ENCODE measurements around the gene RBMS1. TPM values are rescaled to one million over a fixed set of nuclear protein-coding genes. Genes with fewer than 3 reads are reported as not detected.

RBMS1 gene
- polyA plus RNA-seq, 1 donor from 2014 or later: 8.4 TPM

DNA sequence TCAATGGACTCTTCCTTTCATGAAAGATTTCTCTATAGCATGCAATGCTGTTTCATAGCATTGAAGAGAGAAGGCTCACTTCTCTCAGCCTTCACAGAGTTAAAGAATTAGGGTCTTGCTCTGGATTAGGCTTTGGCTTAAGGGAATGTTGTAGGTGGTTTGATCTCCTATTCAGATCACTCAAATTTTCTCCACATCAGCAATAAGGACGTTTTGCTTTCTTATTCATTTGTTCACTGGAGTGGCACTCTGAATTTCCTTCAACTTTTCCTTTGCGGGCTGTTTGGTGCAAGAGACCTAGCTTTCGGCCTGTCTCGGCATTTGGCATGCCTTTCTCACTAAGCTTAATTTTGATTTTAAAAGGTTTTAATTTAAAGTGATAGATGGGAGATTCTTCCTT lies 131.6 kb downstream of the RBMS1 start:
- H2AFZ ChIP-seq (ENCODE audit: low read depth, low read length): no peak overlapping the region
- no peaks in the 10 kb centered on the region for H3K79me2 ChIP-seq (replicated peaks; ENCODE audit: insufficient read depth, low read length)
- H3K36me3 ChIP-seq (ENCODE audit: insufficient read depth, low read length): no peaks in the 10 kb centered on the region
- no peaks in the 10 kb centered on the region for H4K20me1 ChIP-seq (ENCODE audit: insufficient read depth)
- no peaks in the 10 kb centered on the region for H3K9me2 ChIP-seq (ENCODE audit: insufficient read depth, low read length)
- H3K9me3 ChIP-seq (ENCODE audit: low read length): no peaks in the 10 kb centered on the region
- H3K4me3 ChIP-seq (ENCODE audit: low read length): no peak overlapping the region
- no peak overlapping the region for H3K27ac ChIP-seq (ENCODE audit: low read length)
- H3K9ac ChIP-seq (ENCODE audit: low read length): no peak overlapping the region
- TF ChIP-seq SMC3 (conservative IDR thresholded peaks at IDR 0.05; ENCODE audit: poor library complexity): no peak
- TF ChIP-seq RAD21 (conservative IDR thresholded peaks at IDR 0.05): no peak
- TF ChIP-seq, protein P1, sequence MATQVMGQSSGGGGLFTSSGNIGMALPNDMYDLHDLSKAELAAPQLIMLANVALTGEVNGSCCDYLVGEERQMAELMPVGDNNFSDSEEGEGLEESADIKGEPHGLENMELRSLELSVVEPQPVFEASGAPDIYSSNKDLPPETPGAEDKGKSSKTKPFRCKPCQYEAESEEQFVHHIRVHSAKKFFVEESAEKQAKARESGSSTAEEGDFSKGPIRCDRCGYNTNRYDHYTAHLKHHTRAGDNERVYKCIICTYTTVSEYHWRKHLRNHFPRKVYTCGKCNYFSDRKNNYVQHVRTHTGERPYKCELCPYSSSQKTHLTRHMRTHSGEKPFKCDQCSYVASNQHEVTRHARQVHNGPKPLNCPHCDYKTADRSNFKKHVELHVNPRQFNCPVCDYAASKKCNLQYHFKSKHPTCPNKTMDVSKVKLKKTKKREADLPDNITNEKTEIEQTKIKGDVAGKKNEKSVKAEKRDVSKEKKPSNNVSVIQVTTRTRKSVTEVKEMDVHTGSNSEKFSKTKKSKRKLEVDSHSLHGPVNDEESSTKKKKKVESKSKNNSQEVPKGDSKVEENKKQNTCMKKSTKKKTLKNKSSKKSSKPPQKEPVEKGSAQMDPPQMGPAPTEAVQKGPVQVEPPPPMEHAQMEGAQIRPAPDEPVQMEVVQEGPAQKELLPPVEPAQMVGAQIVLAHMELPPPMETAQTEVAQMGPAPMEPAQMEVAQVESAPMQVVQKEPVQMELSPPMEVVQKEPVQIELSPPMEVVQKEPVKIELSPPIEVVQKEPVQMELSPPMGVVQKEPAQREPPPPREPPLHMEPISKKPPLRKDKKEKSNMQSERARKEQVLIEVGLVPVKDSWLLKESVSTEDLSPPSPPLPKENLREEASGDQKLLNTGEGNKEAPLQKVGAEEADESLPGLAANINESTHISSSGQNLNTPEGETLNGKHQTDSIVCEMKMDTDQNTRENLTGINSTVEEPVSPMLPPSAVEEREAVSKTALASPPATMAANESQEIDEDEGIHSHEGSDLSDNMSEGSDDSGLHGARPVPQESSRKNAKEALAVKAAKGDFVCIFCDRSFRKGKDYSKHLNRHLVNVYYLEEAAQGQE (IDR thresholded peaks at IDR 0.05; ENCODE audit: borderline replicate concordance): no peak
- no peak for TF ChIP-seq EZH2 (IDR thresholded peaks at IDR 0.05; ENCODE audit: borderline replicate concordance, insufficient read depth, low read length, poor library complexity, severe bottlenecking)
- no peak for TF ChIP-seq CTCF (IDR thresholded peaks at IDR 0.05; ENCODE audit: poor library complexity, severe bottlenecking)
- no peak for TF ChIP-seq MXI1 (conservative IDR thresholded peaks at IDR 0.05; ENCODE audit: poor library complexity, severe bottlenecking)
- no peak for TF ChIP-seq TAF1 (IDR thresholded peaks at IDR 0.05; ENCODE audit: low read depth)
- H3F3A ChIP-seq (ENCODE audit: insufficient read depth, low read length, poor library complexity, severe bottlenecking): no peaks in the 10 kb centered on the region
- H3K27me3 ChIP-seq (ENCODE audit: insufficient read depth, low read depth, low read length): no peaks in the 10 kb centered on the region
- H3K4me2 ChIP-seq (ENCODE audit: low read length): no peak overlapping the region

GRCh38 chr2:160360089-160360757 lies 133.4 kb downstream of the RBMS1 start:
- Histone ChIP-seq H3K4me3 (ENCODE audit: low read length) (no peak overlapping the region), H3K79me2 (replicated peaks; ENCODE audit: insufficient read depth, low read length) (no peaks in the 10 kb centered on the region), H3K4me2 (ENCODE audit: low read length) (no peak overlapping the region), H3K9ac (ENCODE audit: low read length) (no peak overlapping the region), H4K20me1 (ENCODE audit: insufficient read depth) (no peaks in the 10 kb centered on the region), H2AFZ (ENCODE audit: low read depth, low read length) (no peak overlapping the region), H3K27ac (ENCODE audit: low read length) (no peak overlapping the region), H3K36me3 (ENCODE audit: insufficient read depth, low read length) (no peaks in the 10 kb centered on the region), H3K9me3 (ENCODE audit: low read length) (no peaks in the 10 kb centered on the region), H3F3A (ENCODE audit: insufficient read depth, low read length, poor library complexity, severe bottlenecking) (no peaks in the 10 kb centered on the region), H3K9me2 (ENCODE audit: insufficient read depth, low read length) (no peaks in the 10 kb centered on the region), H3K27me3 (ENCODE audit: insufficient read depth, low read depth, low read length) (no peaks in the 10 kb centered on the region)
- no peak for TF ChIP-seq TAF1 (IDR thresholded peaks at IDR 0.05; ENCODE audit: low read depth)
- TF ChIP-seq EZH2 (IDR thresholded peaks at IDR 0.05; ENCODE audit: borderline replicate concordance, insufficient read depth, low read length, poor library complexity, severe bottlenecking): no peak
- no peak for TF ChIP-seq MXI1 (conservative IDR thresholded peaks at IDR 0.05; ENCODE audit: poor library complexity, severe bottlenecking)
- TF ChIP-seq, protein P1 (IDR thresholded peaks at IDR 0.05; ENCODE audit: borderline replicate concordance): no peak
- no peak for TF ChIP-seq SMC3 (conservative IDR thresholded peaks at IDR 0.05; ENCODE audit: poor library complexity)
- no peak for TF ChIP-seq POLR2AphosphoS5 (IDR thresholded peaks at IDR 0.05)
- no peak for TF ChIP-seq EP300 (conservative IDR thresholded peaks at IDR 0.05; ENCODE audit: poor library complexity, severe bottlenecking)
- no peak for TF ChIP-seq RAD21 (conservative IDR thresholded peaks at IDR 0.05)
- no peak for TF ChIP-seq CTCF (IDR thresholded peaks at IDR 0.05; ENCODE audit: poor library complexity, severe bottlenecking)

Measured in neural cell (in vitro differentiated cells).